ENCODE measurements around the gene SLC9B2. TPM values are rescaled to one million over a fixed set of nuclear protein-coding genes. Genes with fewer than 3 reads are reported as not detected.

The SLC9B2 gene
- total RNA-seq, 4 donors from 2014 or later, result 12.9 to 34.0 (median 19.0) TPM

DNA sequence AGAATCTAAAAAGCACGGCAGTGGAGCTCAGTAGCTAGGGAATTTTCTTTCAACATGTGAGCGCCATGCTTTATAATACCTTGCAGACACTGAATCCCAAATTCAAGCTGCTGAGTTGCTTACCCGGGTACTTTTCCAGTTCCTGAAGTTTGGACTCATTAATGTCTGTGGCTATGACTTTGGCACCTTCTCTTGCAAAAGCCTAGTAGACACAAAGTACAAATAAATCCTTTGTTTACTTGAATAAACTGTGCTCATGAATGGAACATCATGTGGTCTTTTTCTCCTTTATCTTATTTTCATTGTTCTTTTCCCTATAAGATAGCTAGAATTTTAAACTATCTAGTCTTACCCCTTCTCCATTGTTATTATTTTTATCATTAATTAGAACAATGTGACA is 18.5 kb upstream of the SLC9B2 start:
- Histone ChIP-seq H3K4me1 (peaks cover 11 to 42% (median 39%) of the 10 kb centered on the region in 4 donors), H3K27ac (replicated peaks in 1 of 4) (no peak overlapping the region), H3K4me3 (no peak overlapping the region), H3K27me3 (no peaks in the 10 kb centered on the region), H3K9me3 (no peaks in the 10 kb centered on the region), H3K36me3 (peaks cover 10 to 25% (median 18%) of the 10 kb centered on the region in 4 donors)
- 88% methylated on average over 3 of the region's 3 CpGs for WGBS
- intact Hi-C loops (cut with DNase I), result loop anchor here (5.0 to 10.0 kb wide), 4 partner anchors 220 to 750 kb away; partner anchors contain the start of gene SLC39A8
- TF ChIP-seq, protein P1, sequence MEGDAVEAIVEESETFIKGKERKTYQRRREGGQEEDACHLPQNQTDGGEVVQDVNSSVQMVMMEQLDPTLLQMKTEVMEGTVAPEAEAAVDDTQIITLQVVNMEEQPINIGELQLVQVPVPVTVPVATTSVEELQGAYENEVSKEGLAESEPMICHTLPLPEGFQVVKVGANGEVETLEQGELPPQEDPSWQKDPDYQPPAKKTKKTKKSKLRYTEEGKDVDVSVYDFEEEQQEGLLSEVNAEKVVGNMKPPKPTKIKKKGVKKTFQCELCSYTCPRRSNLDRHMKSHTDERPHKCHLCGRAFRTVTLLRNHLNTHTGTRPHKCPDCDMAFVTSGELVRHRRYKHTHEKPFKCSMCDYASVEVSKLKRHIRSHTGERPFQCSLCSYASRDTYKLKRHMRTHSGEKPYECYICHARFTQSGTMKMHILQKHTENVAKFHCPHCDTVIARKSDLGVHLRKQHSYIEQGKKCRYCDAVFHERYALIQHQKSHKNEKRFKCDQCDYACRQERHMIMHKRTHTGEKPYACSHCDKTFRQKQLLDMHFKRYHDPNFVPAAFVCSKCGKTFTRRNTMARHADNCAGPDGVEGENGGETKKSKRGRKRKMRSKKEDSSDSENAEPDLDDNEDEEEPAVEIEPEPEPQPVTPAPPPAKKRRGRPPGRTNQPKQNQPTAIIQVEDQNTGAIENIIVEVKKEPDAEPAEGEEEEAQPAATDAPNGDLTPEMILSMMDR (IDR thresholded peaks at IDR 0.05), result no peak
- TF ChIP-seq POLR2AphosphoS5 (IDR thresholded peaks at IDR 0.05), result no peak
- TF ChIP-seq EP300 (IDR thresholded peaks at IDR 0.05), result no peak
- no peak for TF ChIP-seq POLR2A (IDR thresholded peaks at IDR 0.05; ENCODE audit: low read depth)
- DNase-seq (ENCODE audit: extremely low spot score), result no peak

DNA sequence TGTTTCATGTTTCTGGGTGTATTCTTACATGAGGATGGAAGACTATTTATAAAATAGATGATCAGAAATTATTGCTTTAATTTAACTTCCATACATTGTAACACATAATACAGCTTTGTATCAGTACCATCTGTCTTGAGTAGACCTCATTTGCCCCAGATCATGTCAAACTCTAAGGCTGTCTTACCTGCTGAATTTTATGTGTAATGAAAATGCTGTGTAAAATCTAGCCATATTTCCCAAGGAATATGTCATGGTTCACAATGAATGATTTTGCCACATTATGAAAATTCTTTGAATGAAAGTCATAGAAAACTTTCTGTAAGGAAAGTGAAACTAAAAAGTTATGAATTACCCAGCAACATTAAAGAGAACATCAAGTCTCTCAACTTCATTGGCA is 15.7 kb upstream of the SLC9B2 start:
- peaks cover 0 to 22% (median 14%) of the 10 kb centered on the region in 4 donors for H3K4me1 ChIP-seq
- DNase-seq (ENCODE audit: extremely low spot score), result no peak
- H3K4me3 ChIP-seq, result no peak overlapping the region
- TF ChIP-seq, protein P1 (IDR thresholded peaks at IDR 0.05), result no peak
- TF ChIP-seq EP300 (IDR thresholded peaks at IDR 0.05) (no peak), POLR2A (IDR thresholded peaks at IDR 0.05; ENCODE audit: low read depth) (no peak), POLR2AphosphoS5 (IDR thresholded peaks at IDR 0.05) (no peak)
- H3K36me3 ChIP-seq, result peaks cover 32 to 54% (median 42%) of the 10 kb centered on the region in 4 donors
- H3K27me3 ChIP-seq, result no peaks in the 10 kb centered on the region
- intact Hi-C loops (cut with DNase I), result loop anchor here (10.0 kb wide), 3 partner anchors 217 to 747 kb away; partner anchors contain the start of gene SLC39A8
- no peak overlapping the region for H3K27ac ChIP-seq (replicated peaks in 1 of 4)
- H3K9me3 ChIP-seq, result no peaks in the 10 kb centered on the region

DNA sequence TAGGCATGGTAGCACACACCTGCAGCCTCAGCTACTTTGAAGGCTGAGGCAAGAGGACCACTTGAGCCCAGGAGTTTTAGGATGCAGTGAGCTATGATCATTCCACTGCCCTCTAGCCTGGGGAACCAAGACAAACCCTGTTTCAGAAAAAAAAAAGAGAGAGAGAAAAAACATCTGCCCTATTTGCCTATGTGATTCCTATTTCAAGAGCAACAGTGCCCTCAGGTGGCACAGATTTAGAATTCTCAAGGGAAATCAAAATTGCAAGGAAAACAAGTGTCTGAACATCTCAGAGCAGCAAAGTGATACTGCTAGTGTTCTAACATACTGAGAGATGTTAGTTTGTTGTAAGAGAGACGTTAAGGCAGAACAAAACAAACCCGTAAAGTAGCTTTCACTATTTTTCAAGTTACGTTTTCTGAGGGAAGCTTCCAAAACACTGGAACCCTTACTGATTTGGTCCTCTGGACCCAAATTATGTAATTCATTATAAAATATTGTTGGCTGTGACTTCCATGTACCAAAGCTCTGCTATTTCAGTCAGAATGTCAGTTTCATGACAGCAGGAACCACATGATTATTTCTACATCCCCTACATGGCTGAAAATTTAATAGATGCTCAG is 15.2 kb upstream of the SLC9B2 start:
- no peaks in the 10 kb centered on the region for H3K9me3 ChIP-seq
- TF ChIP-seq, protein P1 (IDR thresholded peaks at IDR 0.05), result peak; percentile 32 to 52 (median 42)
- TF ChIP-seq EP300 (IDR thresholded peaks at IDR 0.05), result no peak
- no peak overlapping the region for H3K27ac ChIP-seq (replicated peaks in 1 of 4)
- intact Hi-C loops (cut with DNase I), result loop anchor here (10.0 kb wide), 3 partner anchors 217 to 747 kb away; partner anchors contain the start of gene SLC39A8
- H3K27me3 ChIP-seq, result no peaks in the 10 kb centered on the region
- H3K4me1 ChIP-seq, result peaks cover 0 to 20% (median 10%) of the 10 kb centered on the region in 4 donors
- no peak overlapping the region for H3K4me3 ChIP-seq
- no peak for DNase-seq (ENCODE audit: extremely low spot score)
- WGBS, result 41% methylated on average over 3 of the region's 3 CpGs
- peaks cover 37 to 59% (median 47%) of the 10 kb centered on the region in 4 donors for H3K36me3 ChIP-seq

DNA sequence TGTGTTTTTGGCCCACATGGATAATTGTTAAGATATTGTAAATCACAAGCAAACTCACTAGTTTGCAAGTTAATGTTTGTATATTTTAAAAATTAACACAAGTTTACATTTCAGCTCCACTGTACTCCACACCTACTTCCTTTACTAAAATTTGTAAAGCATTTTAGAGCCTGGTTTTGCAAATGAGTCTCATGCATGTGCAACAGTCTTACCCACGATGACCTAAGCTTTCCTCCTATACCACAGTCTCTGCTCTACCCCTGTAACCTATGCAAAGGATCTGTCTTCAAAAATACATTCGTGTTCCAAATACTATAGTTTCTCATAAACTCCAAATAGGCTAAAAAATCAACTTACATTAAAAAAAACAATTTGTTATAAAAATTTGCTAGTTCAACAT is 12.9 kb upstream of the SLC9B2 start:
- H3K9me3 ChIP-seq, result no peaks in the 10 kb centered on the region
- H3K27ac ChIP-seq (replicated peaks in 1 of 4), result no peak overlapping the region
- H3K27me3 ChIP-seq, result no peaks in the 10 kb centered on the region
- TF ChIP-seq EP300 (IDR thresholded peaks at IDR 0.05) (no peak), POLR2A (IDR thresholded peaks at IDR 0.05; ENCODE audit: low read depth) (no peak), POLR2AphosphoS5 (IDR thresholded peaks at IDR 0.05) (no peak)
- TF ChIP-seq, protein P1 (IDR thresholded peaks at IDR 0.05), result no peak
- DNase-seq (ENCODE audit: extremely low spot score), result no peak
- H3K36me3 ChIP-seq, result peaks cover 40 to 81% (median 63%) of the 10 kb centered on the region in 4 donors
- intact Hi-C loops (cut with DNase I), result no loop called here
- WGBS, result 80% methylated on average over 2 of the region's 2 CpGs
- no peak overlapping the region for H3K4me3 ChIP-seq
- H3K4me1 ChIP-seq, result peaks cover 0 to 8% (median 0%) of the 10 kb centered on the region in 4 donors
